A549 (cell line): ENCODE data around the gene CSGALNACT2. TPM values are rescaled to one million over a fixed set of nuclear protein-coding genes. Genes with fewer than 3 reads are reported as not detected.

Experiments used
- ATAC-seq, 2 experiments: fragments of 200-7000 bp in 1 of 2; fragments of >200 bp in 1 of 2; cut with Nextera tagmentation in 1 of 2; cut with Tn5 transposase in 1 of 2; 3 replicates each; pipeline versions ENCODE4 v1.8.0 to v1.9.1; 2018 to 2020; ENCODE audit warnings: mild to moderate bottlenecking in 1 of 2, moderate library complexity in 1 of 2
- CTCF ChIA-PET: fragments of 300-600 bp; sonication (Branson Sonifier 250); formaldehyde crosslinking; extraction: SDS; loops from one replicate; lab custom pipeline; 2021; ENCODE audit warnings: antibody characterized with exemption, inconsistent platforms; lab: Yijun Ruan, JAX
- POLR2A ChIA-PET: fragments of 350-600 bp; formaldehyde crosslinking; extraction: SDS; loops from one replicate; lab custom pipeline; 2021; ENCODE audit warnings: antibody characterized with exemption, inconsistent platforms; lab: Yijun Ruan, JAX
- DNase-seq, 2 experiments: peaks; one replicate each; pipeline versions ENCODE4 v3.0.0 to v3.0.0-alpha.2; 2011 to 2016; ENCODE audit warnings: low read depth in 1 of 2, low spot score in 1 of 2
- FAIRE-seq: peaks from 2 replicates; lab custom pipeline; 2011; peaks lifted over from hg19 to GRCh38; lab: Jason Lieb, UNC
- H3K27ac ChIP-seq, 2 experiments: fragments of >200 bp; sonication (Bioruptor Twin); formaldehyde crosslinking; 3 replicates each; pipeline ENCODE4 v1.5.1; 2016 to 2017
- H3K4me1 ChIP-seq: fragments of >200 bp; sonication (Bioruptor Twin); formaldehyde crosslinking; 3 replicates; pipeline ENCODE4 v1.6.1; 2016
- H3K4me2 ChIP-seq: fragments of >200 bp; sonication (Bioruptor Twin); formaldehyde crosslinking; 3 replicates; pipeline ENCODE4 v1.6.1; 2016
- H3K4me3 ChIP-seq: fragments of >200 bp; sonication (Bioruptor Twin); formaldehyde crosslinking; 3 replicates; pipeline ENCODE4 v1.5.1; 2016
- H3K9me3 ChIP-seq: fragments of >200 bp; sonication (Bioruptor Twin); formaldehyde crosslinking; 3 replicates; pipeline ENCODE4 v1.6.1; 2016
- BHLHE40 ChIP-seq: IDR thresholded peaks from 2 replicates; pipeline ENCODE4 v1.6.1; 2012; ENCODE audit warnings: low read depth, low read length, inconsistent platforms
- CBX8 ChIP-seq: fragments of 200-600 bp; sonication (generic); IDR thresholded peaks from 2 replicates; pipeline ENCODE4 v1.6.1; 2016
- CHD2 ChIP-seq: fragments of 150-350 bp; IDR thresholded peaks from 2 replicates; pipeline ENCODE4 v1.6.1; 2014; ENCODE audit warnings: low read length; ENCODE audit not compliant: partially characterized antibody
- EHMT2 ChIP-seq: fragments of 200-600 bp; sonication (generic); IDR thresholded peaks from 2 replicates; pipeline ENCODE4 v1.6.1; 2016; ENCODE audit warnings: antibody characterized with exemption, low read depth, mild to moderate bottlenecking, moderate library complexity
- FOSL2 ChIP-seq, 2 experiments: fragments of 450-650 bp in 1 of 2; fragments of >200 bp in 1 of 2; sonication (Bioruptor Twin) in 1 of 2; formaldehyde crosslinking; IDR thresholded peaks; 2 replicates each; pipeline versions ENCODE4 v1.5.0 to v1.6.1; 2016 to 2020; ENCODE audit warnings: mild to moderate bottlenecking in 1 of 2, moderate library complexity in 1 of 2
- FOXS1 ChIP-seq: fragments of 250-450 bp; sonication (Bioruptor Pico); IDR thresholded peaks from 2 replicates; pipeline ENCODE4 v1.5.0; 2020; ENCODE audit warnings: mild to moderate bottlenecking, moderate library complexity
- HDAC2 ChIP-seq: fragments of 200-600 bp; sonication (generic); IDR thresholded peaks from 2 replicates; pipeline ENCODE4 v1.6.1; 2016
- HEYL ChIP-seq: fragments of 250-450 bp; sonication (Bioruptor Pico); IDR thresholded peaks from 2 replicates; pipeline ENCODE4 v1.8.0; 2021; ENCODE audit warnings: mild to moderate bottlenecking, moderate library complexity
- JUN ChIP-seq, 2 experiments: fragments of >200 bp; sonication (Bioruptor Twin); formaldehyde crosslinking; IDR thresholded peaks; 2 replicates in 1 of 2; 3 replicates in 1 of 2; pipeline ENCODE4 v1.6.1; 2016 to 2017
- JUNB ChIP-seq: fragments of >200 bp; sonication (Bioruptor Twin); formaldehyde crosslinking; IDR thresholded peaks from 2 replicates; pipeline ENCODE4 v1.6.1; 2016
- MYC ChIP-seq: IDR thresholded peaks from 2 replicates; pipeline ENCODE4 v1.6.1; 2012; ENCODE audit warnings: mild to moderate bottlenecking, inconsistent platforms, low read length, improper control_type of control experiment, borderline replicate concordance
- NPAS2 ChIP-seq: fragments of 250-450 bp; sonication (Bioruptor Pico); IDR thresholded peaks from 2 replicates; pipeline ENCODE4 v1.8.0; 2022; ENCODE audit warnings: mild to moderate bottlenecking, moderate library complexity, borderline replicate concordance
- NR3C1 ChIP-seq: fragments of >200 bp; sonication (Bioruptor Twin); formaldehyde crosslinking; IDR thresholded peaks from 3 replicates; pipeline ENCODE4 v1.6.1; 2017
- PHF8 ChIP-seq: fragments of 200-600 bp; sonication (generic); IDR thresholded peaks from 2 replicates; pipeline ENCODE4 v1.6.1; 2016; ENCODE audit warnings: low read depth, mild to moderate bottlenecking, antibody characterized with exemption, moderate library complexity, borderline replicate concordance
- RARB ChIP-seq: fragments of 250-450 bp; sonication (Bioruptor Pico); IDR thresholded peaks from 2 replicates; pipeline ENCODE4 v1.8.0; 2021; ENCODE audit warnings: mild to moderate bottlenecking, moderate library complexity
- RFX5 ChIP-seq: fragments of 450-650 bp; IDR thresholded peaks from 2 replicates; pipeline ENCODE4 v1.7.1; 2014; ENCODE audit warnings: antibody characterized with exemption, mild to moderate bottlenecking, moderate library complexity
- ZC3H11A ChIP-seq: fragments of 450-650 bp; IDR thresholded peaks from 2 replicates; pipeline ENCODE4 v1.6.1; 2014; ENCODE audit warnings: antibody characterized with exemption, mild to moderate bottlenecking
- ZNF302 ChIP-seq: fragments of 250-450 bp; sonication (Bioruptor Pico); IDR thresholded peaks from 2 replicates; pipeline ENCODE4 v1.9.0; 2021; ENCODE audit warnings: inconsistent platforms, mild to moderate bottlenecking, moderate library complexity
- WGBS: methylation state at CpG from one replicate; pipeline ENCODE4 v1.1.6; 2017; ENCODE audit errors: missing lambda C conversion rate; 5-methylcytosine and 5-hydroxymethylcytosine counted together
- polyA plus RNA-seq, 4 experiments: library from polyadenylated mRNA; depleted of rRNA in 3 of 4; stranded (reverse); fragments of >200 nt; fragmentation: RNase III in 1 of 4; extraction: RNeasy Plus Mini Kit Qiagen cat#74134 plus additional on column Dnase treatment in 1 of 4; gene quantifications; 2 replicates in 3 of 4; 3 replicates in 1 of 4; pipeline ENCODE4 v1.2.3, GENCODE V29; 2011 to 2017
- TF ChIP-seq, protein P1 (sequence below): fragments of >200 bp; sonication (Bioruptor Twin); formaldehyde crosslinking; IDR thresholded peaks from 3 replicates; pipeline ENCODE4 v1.5.1; 2016
- TF ChIP-seq, protein P2 (sequence below): fragments of 250-450 bp; sonication (Bioruptor Pico); IDR thresholded peaks from 2 replicates; pipeline ENCODE4 v1.5.0; 2020; ENCODE audit warnings: low read depth, mild to moderate bottlenecking, moderate library complexity
- TF ChIP-seq, protein P3 (sequence below): fragments of 200-600 bp; sonication (generic); IDR thresholded peaks from 2 replicates; pipeline ENCODE4 v1.6.1; 2016; ENCODE audit warnings: antibody characterized with exemption, mild to moderate bottlenecking, moderate library complexity
- TF ChIP-seq, protein P4 (sequence below): fragments of 450-650 bp; IDR thresholded peaks from 2 replicates; pipeline ENCODE4 v1.6.1; 2014; ENCODE audit warnings: antibody characterized with exemption
- TF ChIP-seq, protein P5 (sequence below): IDR thresholded peaks from 2 replicates; pipeline ENCODE4 v1.6.1; 2012

The CSGALNACT2 gene
- polyA plus RNA-seq, 2 of the 4 experiments (the other 2 are of a cell fraction) = 11.2 to 29.9 TPM

DNA sequence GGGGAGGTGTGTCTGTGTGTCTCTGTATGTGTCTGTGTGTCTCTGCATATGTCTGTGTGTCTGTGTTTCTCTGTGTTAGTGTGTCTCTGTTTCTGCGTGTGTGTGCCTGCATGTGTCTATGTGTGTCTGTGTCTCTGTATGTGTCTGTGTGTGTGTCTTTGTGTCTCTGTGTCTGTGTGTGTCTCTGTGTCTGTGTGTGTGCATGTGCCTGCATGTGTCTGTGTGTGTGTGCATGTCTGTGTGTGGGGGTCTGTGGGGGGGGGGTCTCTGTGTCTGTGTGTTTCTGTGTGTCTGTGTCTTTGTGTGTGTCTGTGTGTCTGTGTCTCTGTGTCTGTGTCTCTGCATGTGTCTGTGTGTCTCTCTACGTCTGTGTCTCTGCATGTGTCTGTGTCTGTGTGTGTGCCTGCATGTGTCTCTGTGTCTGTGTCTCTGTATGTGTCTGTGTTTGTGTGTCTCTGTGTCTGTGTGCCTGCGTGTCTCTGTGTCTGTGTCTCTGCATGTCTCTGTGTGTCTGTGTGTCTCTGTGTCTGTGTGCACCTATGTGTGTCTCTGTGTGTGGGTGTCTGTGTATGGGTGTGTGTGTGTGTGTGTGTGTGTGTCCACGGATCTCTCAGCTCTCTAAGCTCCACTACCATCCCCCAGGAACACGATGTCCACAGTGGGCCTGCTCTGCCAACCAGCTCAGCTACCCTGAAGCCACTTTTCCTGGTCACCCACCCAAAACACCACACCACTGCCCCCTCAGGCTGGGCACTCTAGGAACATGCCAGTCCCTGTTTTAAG lies 87.0 kb downstream of the CSGALNACT2 start:
- no peak for ATAC-seq
- ChIA-PET CTCF (interaction anchor here (0.8 kb wide), 1 partner anchor 124 kb away, joined by 4 read pairs; no protein-coding TSS in a partner anchor), POLR2A (no interaction called here)
- no peaks in the 10 kb centered on the region for H3K9me3 ChIP-seq
- FAIRE-seq = no peak
- WGBS = 76% methylated on average over 5 of the region's 5 CpGs
- no peak for DNase-seq
- no peak overlapping the region for H3K4me3 ChIP-seq
- H3K4me1 ChIP-seq = 0 out of 3 replicates have a peak, but pooled peaks cover 4% of the 10 kb centered on the region
- no peak overlapping the region for H3K4me2 ChIP-seq
- H3K27ac ChIP-seq = no peak overlapping the region
- no peak for TF ChIP-seq BHLHE40
- TF ChIP-seq FOSL2 (IDR thresholded peaks at IDR 0.05) = no peak
- TF ChIP-seq FOSL2 (CRISPR knock-in tag; IDR thresholded peaks at IDR 0.05) = no peak
- no peak for TF ChIP-seq ZC3H11A
- no peak for TF ChIP-seq JUNB
- TF ChIP-seq, protein P1, sequence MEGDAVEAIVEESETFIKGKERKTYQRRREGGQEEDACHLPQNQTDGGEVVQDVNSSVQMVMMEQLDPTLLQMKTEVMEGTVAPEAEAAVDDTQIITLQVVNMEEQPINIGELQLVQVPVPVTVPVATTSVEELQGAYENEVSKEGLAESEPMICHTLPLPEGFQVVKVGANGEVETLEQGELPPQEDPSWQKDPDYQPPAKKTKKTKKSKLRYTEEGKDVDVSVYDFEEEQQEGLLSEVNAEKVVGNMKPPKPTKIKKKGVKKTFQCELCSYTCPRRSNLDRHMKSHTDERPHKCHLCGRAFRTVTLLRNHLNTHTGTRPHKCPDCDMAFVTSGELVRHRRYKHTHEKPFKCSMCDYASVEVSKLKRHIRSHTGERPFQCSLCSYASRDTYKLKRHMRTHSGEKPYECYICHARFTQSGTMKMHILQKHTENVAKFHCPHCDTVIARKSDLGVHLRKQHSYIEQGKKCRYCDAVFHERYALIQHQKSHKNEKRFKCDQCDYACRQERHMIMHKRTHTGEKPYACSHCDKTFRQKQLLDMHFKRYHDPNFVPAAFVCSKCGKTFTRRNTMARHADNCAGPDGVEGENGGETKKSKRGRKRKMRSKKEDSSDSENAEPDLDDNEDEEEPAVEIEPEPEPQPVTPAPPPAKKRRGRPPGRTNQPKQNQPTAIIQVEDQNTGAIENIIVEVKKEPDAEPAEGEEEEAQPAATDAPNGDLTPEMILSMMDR = no peak
- no peak for TF ChIP-seq PHF8
- TF ChIP-seq FOXS1 (CRISPR knock-in tag) = no peak

DNA sequence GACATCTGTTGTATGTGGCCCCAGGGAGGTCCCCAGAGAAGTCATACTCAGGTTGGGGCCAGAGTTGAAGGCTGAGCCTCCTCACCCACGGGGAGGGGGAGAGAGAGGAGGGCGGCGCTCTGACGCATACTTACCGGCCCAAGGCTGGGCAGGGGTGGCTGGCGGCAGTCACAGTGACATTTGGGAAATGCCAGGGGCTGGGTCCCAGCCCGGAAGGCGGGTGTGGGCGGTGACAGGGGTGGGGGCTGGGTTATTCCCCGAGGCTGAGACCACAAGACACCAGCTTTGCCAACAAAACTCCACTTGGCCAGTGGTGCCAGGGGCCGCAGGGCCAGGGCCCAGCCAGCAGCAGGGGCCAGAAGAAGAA lies 87.5 kb downstream of the CSGALNACT2 start:
- FAIRE-seq = no peak
- no peak overlapping the region for H3K27ac ChIP-seq

DNA sequence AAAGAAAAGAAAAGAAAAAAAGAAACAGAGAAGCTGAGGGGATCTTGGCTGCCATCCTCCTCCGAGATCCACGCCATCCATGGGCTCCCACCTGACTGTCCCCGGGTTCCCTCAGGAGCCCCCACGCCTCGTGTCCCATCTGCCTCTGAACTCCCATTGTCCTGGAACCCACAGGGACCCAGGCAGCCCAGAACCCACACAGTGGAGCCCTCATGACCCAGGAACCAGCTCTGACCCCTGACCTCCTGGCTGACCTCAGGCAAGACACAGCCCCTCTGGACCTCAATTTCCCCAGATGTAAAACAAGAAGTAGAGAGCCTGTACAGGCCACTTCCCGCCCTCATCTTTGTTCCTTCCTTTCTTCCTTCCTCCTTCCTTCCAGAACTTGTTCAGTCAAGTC lies 88.2 kb downstream of the CSGALNACT2 start:
- no peak for FAIRE-seq
- TF ChIP-seq FOXS1 (CRISPR knock-in tag) (no peak), EHMT2 (no peak), HDAC2 (no peak), NR3C1 (no peak), MYC (no peak), RFX5 (no peak), CHD2 (no peak), NPAS2 (CRISPR knock-in tag) (no peak), CBX8 (no peak), ZNF302 (CRISPR knock-in tag) (no peak)
- TF ChIP-seq, protein P2, sequence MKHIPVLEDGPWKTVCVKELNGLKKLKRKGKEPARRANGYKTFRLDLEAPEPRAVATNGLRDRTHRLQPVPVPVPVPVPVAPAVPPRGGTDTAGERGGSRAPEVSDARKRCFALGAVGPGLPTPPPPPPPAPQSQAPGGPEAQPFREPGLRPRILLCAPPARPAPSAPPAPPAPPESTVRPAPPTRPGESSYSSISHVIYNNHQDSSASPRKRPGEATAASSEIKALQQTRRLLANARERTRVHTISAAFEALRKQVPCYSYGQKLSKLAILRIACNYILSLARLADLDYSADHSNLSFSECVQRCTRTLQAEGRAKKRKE (CRISPR knock-in tag) = no peak
- TF ChIP-seq, protein P3, sequence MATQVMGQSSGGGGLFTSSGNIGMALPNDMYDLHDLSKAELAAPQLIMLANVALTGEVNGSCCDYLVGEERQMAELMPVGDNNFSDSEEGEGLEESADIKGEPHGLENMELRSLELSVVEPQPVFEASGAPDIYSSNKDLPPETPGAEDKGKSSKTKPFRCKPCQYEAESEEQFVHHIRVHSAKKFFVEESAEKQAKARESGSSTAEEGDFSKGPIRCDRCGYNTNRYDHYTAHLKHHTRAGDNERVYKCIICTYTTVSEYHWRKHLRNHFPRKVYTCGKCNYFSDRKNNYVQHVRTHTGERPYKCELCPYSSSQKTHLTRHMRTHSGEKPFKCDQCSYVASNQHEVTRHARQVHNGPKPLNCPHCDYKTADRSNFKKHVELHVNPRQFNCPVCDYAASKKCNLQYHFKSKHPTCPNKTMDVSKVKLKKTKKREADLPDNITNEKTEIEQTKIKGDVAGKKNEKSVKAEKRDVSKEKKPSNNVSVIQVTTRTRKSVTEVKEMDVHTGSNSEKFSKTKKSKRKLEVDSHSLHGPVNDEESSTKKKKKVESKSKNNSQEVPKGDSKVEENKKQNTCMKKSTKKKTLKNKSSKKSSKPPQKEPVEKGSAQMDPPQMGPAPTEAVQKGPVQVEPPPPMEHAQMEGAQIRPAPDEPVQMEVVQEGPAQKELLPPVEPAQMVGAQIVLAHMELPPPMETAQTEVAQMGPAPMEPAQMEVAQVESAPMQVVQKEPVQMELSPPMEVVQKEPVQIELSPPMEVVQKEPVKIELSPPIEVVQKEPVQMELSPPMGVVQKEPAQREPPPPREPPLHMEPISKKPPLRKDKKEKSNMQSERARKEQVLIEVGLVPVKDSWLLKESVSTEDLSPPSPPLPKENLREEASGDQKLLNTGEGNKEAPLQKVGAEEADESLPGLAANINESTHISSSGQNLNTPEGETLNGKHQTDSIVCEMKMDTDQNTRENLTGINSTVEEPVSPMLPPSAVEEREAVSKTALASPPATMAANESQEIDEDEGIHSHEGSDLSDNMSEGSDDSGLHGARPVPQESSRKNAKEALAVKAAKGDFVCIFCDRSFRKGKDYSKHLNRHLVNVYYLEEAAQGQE = no peak
- TF ChIP-seq, protein P4, sequence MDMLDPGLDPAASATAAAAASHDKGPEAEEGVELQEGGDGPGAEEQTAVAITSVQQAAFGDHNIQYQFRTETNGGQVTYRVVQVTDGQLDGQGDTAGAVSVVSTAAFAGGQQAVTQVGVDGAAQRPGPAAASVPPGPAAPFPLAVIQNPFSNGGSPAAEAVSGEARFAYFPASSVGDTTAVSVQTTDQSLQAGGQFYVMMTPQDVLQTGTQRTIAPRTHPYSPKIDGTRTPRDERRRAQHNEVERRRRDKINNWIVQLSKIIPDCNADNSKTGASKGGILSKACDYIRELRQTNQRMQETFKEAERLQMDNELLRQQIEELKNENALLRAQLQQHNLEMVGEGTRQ = no peak

More for the DNA sequence above, 87.5 kb downstream of the CSGALNACT2 start:
- H3K4me1 ChIP-seq = 0 out of 3 replicates have a peak, but pooled peaks cover 4% of the 10 kb centered on the region
- ChIA-PET CTCF (no interaction called here), POLR2A (no interaction called here)
- 86% methylated on average over 2 of the region's 11 CpGs for WGBS
- TF ChIP-seq ZC3H11A = no peak
- TF ChIP-seq, protein P4 = no peak
- no peak for TF ChIP-seq HEYL (CRISPR knock-in tag)
- no peak for TF ChIP-seq RARB (CRISPR knock-in tag)
- TF ChIP-seq, protein P5, sequence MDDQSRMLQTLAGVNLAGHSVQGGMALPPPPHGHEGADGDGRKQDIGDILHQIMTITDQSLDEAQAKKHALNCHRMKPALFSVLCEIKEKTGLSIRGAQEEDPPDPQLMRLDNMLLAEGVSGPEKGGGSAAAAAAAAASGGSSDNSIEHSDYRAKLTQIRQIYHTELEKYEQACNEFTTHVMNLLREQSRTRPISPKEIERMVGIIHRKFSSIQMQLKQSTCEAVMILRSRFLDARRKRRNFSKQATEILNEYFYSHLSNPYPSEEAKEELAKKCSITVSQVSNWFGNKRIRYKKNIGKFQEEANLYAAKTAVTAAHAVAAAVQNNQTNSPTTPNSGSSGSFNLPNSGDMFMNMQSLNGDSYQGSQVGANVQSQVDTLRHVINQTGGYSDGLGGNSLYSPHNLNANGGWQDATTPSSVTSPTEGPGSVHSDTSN = no peak
- no peak for TF ChIP-seq JUN (IDR thresholded peaks at IDR 0.05)
- DNase-seq (no peak), ATAC-seq (no peak)
- H3K4me2 ChIP-seq = no peak overlapping the region
- no peaks in the 10 kb centered on the region for H3K9me3 ChIP-seq
- no peak overlapping the region for H3K4me3 ChIP-seq

More for the DNA sequence above, 88.2 kb downstream of the CSGALNACT2 start:
- Histone ChIP-seq H3K9me3 (no peaks in the 10 kb centered on the region), H3K4me2 (no peak overlapping the region), H3K27ac (no peak overlapping the region), H3K4me1 (0 out of 3 replicates have a peak, but pooled peaks cover 4% of the 10 kb centered on the region), H3K4me3 (no peak overlapping the region)
- ChIA-PET CTCF (interaction anchor here (1.2 kb wide), 1 partner anchor 22 kb away, joined by 4 read pairs; no protein-coding TSS in a partner anchor), POLR2A (no interaction called here)
- 90% methylated on average over 6 of the region's 6 CpGs for WGBS
- ATAC-seq (no peak), DNase-seq (no peak)
